NCI-H82 treated with DMSO at 0.1 percent for 48 hours (cell line): ENCODE measurements around the gene ENTPD1.

Experiments
- DNase-seq: peaks from one replicate; lab custom pipeline; 2025; ENCODE audit not compliant: unreplicated experiment; lab: John Stamatoyannopoulos, UW

Gene ENTPD1

DNA sequence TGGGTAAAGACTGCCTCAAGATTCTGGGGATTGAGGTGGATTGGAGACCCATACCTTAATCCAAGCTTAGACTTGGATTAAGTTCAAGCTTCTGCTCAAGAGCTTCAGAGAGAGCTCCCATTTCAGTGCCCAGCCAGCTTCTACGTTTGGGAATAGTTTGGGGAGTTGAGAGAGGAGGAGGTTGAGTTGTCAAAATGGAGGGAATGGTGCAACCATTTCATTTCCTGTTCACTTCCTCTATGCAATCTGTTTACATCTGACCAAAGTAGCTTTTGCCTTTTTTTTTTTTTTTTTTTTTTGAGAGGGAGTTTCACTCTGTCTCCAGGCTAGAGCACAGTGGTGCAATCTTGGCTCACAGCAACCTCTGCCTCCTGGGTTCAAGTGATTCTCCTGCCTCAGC lies 65.8 kb downstream of the ENTPD1 start:
- no peak for DNase-seq

DNA sequence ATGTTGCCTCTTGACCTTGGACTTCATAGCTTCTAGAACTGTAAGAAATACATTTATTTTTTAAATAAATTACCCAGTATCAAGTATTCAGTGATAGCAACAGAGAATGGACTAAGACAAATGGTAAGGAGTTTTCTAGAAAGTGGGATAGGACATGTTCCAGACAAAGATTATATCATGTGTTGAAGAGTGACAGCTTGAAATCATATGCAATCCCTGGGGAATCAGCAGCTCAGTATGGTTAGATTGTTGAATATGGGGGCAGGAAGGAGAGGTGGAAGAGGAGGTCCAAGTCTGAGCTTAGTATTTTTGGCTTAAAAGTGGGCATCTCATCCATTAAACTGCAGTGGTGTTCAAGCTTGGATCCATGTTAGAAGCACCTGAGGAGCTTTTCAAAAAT lies 74.1 kb downstream of the ENTPD1 start:
- no peak for DNase-seq

GRCh38 chr10:95831076-95831475 lies 75.1 kb downstream of the ENTPD1 start:
- DNase-seq = no peak

DNA sequence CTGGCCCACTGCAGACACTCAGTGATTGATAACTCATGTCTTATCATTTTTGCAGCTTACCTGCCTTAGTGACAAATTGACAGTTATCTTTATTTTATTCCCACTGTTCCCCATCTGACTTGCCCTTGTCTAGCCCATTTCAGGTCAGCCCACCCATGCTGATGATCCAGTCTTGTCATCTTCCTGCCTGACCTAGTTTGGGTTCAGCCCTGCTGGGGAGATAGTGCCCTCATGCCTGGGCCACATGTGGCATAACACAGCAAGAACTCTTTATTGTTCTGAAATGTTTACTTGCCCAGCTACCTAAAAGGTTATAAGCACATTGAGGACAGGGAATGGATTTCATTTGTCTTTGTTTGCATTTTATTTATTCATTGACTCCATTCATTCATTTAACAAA lies 75.6 kb downstream of the ENTPD1 start:
- DNase-seq = no peak

DNA sequence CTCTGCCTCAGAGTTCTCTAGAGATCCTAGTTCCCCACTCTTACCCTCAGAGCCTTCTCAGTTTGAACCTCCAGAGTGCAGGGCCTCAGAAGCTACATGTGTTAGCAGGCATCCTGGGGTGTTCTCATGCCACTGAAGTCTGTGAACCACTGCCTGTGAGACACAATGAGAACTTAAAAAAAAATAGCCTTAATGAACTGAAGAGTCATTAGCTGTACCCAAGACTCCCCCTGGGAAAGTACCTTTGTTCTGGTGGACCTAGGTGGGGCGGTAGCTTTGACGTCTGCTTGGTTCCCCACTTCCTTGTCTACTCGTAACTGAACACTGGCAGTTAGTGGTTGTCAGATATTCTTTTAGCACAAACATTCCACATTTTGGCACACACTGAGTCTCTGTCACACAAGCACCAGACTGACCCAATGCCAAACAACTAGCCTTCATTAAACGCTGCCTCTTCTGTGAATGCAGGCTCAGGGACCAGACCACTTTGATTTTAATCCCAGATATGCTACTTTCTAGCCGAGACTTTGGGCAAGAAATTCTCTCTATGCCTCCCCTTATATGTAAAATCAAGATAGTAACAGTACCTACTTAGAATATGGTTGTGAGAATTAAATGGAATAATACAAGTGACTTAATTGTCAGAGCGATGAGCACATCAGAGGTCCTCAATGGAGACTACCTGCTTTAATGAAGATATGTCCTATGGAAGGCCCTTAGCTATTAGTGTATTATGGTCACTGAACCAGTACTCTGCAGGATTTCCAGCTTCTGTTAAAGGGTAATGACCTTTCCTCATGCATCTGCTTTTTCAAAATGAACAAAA lies 76.5 kb downstream of the ENTPD1 start:
- DNase-seq = no peak

DNA sequence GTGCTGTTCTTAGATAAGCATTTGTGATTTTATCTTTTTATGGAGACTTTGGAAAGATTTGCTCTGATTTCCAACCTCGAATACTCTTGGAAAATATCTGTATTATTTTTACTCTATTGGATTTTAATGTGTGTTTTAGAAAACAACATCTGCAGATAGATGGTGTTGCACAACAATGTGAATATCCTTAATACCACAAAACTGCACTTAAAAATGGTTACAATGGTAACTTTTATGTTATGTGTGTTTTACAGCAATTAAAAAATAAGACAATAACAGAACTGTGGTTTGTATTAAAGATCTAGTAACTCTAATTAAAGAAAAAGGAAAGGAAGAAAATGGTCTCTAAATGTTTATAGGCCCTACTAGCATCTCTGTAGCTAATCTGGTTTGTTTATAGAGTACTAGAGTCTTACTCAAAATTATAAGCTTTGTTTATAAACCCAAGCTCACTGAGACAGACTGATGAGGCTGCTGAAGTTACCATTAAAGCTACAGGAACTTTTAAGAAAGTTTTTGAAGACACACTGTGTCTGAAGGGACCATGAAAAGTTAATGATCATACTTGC lies 77.2 kb downstream of the ENTPD1 start:
- no peak for DNase-seq

- DNase-seq = no peak
Observed at GRCh38 chr10:95834406-95834805, 78.4 kb downstream of the ENTPD1 start.

DNA sequence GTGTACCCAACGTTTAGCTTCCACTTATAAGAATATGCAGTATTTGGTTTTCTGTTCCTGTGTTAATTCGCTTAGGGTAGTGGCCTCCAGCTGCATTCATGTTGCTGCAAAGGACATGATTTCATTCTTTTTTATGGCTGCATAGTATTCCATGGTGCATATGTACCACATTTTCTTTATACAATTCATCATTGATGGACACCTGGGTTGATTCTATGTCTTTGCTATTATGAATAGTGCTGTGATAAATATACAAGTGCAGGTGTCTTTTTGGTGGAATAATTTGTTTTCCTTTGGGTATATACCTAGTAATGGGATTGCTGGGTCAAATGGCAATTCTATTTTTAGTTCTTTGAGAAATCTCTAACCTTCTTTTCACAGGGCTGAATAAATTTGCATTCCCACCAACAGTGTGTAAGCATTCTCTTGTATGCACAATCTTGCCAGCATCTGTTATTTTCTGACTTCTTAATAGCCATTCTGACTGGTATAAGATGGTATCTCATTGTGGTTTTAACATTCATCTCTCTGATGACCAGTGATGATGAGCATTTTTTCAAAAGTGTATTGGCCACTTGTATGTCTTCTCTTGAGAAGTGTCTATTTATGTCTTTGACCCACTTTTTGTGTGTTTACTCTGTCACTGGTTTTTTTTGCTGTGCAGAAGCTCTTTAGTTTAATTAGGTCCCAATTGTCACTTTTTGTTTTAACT lies 79.3 kb downstream of the ENTPD1 start:
- no peak for DNase-seq

- DNase-seq = no peak
Observed at GRCh38 chr10:95835911-95836310, 79.9 kb downstream of the ENTPD1 start.

- DNase-seq = no peak
Observed at GRCh38 chr10:95836610-95837355, 80.8 kb downstream of the ENTPD1 start.

DNA sequence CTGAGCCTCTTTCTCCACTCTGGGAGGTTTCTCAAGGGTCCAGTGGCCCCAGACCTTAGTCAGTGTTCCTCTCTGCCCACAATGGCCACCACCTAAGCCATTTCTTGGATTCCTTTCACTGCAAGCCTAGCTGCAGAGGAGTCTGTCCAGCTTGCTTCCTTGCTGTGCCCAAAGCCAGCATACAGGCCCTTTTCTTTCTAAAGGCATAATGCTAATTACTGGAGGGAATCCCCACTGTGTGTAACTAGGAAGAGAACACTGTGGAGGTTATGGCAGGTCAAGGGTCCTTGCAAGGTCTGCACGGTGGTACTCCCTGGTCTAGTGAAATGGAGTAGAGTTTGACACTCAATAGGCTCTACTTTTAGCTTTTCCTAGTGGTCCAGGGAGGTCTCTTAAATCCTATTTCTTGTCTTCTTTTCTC lies 81.4 kb downstream of the ENTPD1 start:
- no peak for DNase-seq

GRCh38 chr10:95837783-95838182 lies 81.8 kb downstream of the ENTPD1 start:
- DNase-seq = no peak

- peak; percentile 45 for DNase-seq
Observed at GRCh38 chr10:95840121-95840520, 84.2 kb downstream of the ENTPD1 start.

DNA sequence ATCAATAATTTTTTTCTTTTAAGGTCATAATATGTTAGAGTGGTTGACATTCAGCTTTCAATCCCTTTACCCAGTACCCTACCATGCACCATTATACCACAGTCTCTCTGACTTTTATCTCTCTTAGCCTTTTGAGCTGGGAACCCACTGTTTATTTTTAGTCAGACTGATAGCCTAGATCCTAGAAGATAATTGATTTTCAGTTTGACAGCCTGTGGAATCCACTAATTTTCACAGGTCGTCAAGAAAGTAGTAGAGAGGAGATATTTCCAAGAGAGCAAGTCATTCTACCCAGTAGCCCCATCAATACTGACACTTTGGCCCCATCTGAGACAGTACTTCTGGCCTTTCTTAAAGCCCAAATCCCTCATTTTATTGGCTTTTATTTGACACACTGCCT lies 84.7 kb downstream of the ENTPD1 start:
- no peak for DNase-seq

DNA sequence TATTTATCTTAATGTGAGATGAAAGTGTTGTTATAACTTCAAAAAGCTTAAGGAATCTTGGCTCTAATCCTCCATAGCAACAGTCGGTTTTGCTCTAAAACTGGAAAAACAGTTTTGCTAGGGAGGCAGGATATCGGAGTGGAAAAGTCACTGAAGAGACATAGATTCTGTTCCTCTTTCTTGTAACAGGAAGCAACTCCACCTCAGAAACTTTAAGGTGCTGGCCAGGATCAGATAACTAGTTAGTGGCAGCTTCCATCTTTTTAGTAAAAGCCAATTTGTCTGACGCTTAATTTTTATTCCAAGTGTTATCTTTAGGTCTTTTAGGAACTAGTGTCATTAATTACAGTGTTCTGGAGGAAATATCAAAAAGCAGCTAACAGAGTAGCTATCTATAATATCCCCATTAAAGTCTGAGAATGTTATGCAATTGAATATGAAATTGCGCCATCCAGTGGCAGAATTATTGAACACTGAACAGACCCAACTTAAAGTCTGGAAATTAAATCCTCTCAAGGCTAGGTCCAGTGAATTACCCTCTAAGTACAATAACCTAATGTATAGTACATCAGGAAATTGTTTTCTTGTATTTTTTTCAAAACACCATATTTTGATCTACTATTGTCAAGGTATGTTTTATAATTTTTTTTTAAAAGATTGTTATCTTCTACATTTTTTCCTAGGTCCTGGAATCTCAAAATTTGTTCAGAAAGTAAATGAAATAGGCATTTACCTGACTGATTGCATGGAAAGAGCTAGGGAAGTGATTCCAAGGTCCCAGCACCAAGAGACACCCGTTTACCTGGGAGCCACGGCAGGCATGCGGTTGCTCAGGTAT lies 85.9 kb downstream of the ENTPD1 start:
- DNase-seq = no peak

DNA sequence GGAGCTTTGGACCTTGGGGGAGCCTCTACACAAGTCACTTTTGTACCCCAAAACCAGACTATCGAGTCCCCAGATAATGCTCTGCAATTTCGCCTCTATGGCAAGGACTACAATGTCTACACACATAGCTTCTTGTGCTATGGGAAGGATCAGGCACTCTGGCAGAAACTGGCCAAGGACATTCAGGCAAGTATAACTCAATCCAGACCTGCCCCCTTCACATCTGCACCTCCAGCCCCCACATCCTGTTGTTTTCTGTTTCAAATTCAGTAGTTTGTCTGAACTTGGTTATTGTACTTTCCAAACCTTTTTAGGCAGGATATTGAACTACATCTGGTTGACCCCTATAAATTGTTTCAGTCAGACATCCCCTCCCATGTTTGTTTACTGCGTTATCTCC lies 89.4 kb downstream of the ENTPD1 start:
- DNase-seq = no peak

DNA sequence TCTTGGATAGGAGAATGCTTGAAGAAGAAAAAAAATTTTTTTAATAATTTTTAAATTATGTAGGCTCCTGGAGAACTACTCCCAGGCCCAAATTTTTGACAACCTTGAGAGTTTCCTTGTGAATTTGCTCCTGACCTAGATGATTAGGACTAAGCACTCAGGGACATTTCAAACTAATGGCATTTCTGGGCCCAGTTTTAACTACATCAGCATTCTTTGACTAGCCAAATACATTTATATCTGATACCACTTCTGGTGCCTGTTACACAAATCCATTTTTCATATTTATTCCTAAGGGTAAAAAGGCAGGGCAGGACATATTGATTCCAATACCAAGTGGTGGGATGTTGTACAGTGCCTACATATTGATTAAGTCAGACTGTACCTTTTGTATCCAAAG lies 91.0 kb downstream of the ENTPD1 start:
- no peak for DNase-seq

DNA sequence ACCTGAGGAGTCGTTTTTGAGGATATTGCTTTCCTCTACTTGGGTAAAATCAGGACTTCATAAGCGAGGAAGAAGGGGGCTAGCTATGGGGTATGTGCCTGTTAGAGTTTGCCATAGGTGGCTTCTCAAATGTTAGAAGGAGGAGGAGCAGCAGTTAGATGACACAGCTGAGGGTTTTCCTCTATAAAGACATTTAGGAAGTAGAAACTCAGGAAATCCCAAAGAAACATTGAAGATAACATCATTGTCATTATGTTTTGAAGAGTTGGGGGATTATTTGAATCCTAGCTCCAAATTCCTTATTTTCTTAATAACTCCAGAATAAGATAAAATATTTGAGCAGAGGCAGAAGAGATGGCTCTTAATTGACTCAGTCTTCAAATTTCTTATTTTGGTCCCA lies 92.9 kb downstream of the ENTPD1 start:
- no peak for DNase-seq

DNA sequence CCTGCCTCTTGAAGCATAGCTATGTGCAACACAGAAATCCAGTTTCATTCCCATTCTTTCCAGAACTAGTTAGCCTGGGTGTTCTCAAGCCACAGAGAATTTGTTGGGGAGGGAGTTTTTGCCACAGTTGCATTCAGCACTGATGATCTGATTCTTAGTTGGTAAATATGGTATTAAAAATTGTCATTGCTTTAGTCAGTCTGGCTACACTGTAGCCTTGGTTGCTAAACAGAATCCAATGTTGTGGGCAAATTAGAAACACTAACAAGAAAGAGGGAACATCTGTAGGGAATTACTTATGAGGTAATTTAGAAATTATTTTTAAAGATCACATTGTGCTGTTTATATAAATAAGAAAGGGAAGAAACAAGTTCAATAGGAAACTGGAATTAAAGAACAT lies 94.8 kb downstream of the ENTPD1 start:
- DNase-seq = no peak

DNA sequence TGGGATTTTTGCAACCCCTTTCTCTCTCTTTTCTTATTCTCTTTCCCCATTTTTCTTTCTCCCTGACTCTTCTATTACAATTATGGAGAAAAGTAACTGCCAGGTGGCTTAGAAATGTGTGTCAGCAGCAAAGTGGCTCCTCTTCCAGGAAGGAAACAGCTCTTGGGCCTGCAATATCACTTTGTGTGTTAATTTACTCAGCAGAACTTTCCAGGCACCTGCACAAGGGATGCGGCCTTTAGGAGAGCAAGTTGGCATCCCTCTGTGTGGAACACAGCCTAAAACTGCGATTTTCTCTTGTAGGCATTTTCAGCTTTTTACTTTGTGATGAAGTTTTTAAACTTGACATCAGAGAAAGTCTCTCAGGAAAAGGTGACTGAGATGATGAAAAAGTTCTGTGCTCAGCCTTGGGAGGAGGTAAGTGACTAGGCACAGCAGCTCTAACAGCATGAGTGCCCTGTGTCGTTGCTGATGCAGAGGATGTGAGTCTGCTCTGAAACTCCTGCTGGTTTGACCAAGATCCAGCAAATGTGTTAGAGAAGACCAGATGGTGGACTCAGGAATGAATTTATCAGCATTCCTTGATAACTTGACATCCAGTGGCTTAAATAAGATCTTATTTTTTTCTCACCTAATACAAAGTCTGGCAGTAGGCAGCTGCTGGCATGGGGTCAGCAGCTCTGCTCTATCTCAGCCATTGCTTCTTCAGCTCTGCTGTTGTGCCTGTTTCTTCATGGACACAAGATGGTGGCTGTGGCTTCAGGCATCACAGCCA lies 104.4 kb downstream of the ENTPD1 start:
- DNase-seq = no peak
